ENCODE data around the gene CAMTA1. TPM values are rescaled to one million over a fixed set of nuclear protein-coding genes. Genes with fewer than 3 reads are reported as not detected.

CAMTA1 gene
- total RNA-seq, 1 donor from 2014 or later, result 127 TPM

GRCh38 chr1:6898974-6899539 is 113.8 kb downstream of the CAMTA1 start:
- no peak for DNase-seq (ENCODE audit: low spot score in 2 of 2)
- FAIRE-seq, result no peak

DNA sequence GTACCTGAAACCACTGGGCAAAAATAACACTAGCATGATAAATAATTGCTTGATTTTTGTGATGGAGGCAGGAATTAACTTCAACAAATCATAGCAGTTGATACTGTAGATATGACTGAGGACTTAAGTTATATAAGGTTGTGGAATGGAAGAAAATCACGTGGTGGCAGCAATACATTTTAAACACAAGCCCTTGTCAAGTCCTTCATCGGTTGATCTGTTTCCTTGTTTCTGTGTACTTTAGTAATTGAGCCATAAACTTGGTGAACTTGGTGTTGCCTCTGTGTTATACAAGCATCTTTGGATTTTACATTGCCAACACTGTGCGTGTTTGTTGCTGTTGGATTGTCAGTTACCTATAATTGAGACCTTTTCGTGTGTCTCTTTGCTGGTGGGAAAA is 114.4 kb downstream of the CAMTA1 start:
- DNase-seq (ENCODE audit: low spot score in 2 of 2) (no peak), FAIRE-seq (no peak)

DNA sequence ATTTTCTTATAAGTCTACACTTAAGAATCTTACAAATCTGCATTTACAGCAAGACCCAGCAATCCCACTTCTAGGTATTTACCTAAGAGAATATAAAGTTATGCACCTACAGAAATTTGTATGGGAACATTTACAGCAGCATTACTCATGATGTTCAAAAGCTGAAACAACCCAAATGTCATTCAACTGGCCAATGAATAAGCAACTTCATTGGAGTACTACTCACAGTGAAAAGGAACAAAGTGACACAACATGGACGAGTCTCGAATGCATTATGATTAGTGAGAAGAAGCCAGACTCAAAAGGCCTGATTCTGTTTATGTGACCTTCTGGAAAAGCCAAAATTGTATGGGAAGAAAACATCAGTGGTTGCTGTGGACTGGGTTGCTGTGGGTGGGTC is 116.9 kb downstream of the CAMTA1 start:
- DNase-seq (ENCODE audit: low spot score in 2 of 2) (no peak), FAIRE-seq (no peak)

DNA sequence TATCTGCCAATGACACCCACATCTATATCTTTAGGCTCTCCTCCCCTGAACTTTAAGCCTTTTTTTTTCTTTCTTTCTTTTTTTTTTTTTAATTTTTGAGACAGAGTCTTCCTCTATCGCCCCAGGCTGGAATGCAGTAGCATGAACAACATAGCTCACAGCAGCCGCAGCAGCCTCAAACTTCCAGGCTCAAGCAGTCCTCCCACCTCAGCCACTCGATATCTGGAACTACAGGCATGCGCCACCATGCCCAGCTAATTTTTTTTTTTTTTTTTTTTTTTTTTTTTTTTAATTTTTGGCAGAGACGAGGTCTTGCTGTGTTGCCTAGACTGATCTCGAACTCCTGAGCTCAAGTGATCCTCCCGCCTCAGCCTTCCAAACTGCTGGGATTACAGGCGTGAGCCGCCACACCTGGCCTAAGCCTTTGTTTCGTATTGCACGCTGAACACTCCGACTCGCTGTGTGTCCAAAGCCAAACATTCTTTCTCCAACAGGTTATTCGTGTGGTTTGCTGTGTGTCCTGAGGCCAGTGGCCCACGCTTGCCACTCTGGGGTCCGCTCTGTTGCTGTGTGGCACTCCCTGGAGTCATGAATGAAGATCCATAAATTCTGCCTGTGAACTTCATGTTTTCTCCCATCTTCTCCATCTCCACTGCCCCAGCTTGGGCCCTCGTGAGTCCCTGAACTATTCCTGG is 119.4 kb downstream of the CAMTA1 start:
- FAIRE-seq (no peak), DNase-seq (ENCODE audit: low spot score in 2 of 2) (no peak)

DNA sequence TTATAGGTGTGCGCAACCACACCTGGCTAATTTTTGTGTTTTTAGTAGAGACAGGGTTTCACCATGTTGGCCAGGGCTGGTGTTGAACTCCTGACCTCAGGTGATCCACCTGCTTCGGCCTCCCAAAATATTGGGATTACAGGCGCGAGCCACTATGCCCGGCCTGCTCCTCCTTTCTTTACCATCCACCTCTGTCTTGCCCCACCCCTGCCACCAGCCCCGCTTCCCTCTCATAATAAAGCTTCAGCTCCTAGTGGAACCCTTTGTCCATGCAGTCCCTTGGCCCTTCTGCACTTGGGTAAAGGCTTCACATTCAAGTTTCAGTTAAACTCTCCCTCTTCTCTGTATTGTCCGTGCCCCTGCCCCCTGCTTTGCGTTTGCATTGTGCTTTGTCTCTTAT is 120.1 kb downstream of the CAMTA1 start:
- FAIRE-seq (no peak), DNase-seq (ENCODE audit: low spot score in 2 of 2) (no peak)

- DNase-seq (ENCODE audit: low spot score in 2 of 2) (no peak), FAIRE-seq (no peak)
These were observed 120.5 kb downstream of the CAMTA1 start for GRCh38 chr1:6905790-6906189.

DNA sequence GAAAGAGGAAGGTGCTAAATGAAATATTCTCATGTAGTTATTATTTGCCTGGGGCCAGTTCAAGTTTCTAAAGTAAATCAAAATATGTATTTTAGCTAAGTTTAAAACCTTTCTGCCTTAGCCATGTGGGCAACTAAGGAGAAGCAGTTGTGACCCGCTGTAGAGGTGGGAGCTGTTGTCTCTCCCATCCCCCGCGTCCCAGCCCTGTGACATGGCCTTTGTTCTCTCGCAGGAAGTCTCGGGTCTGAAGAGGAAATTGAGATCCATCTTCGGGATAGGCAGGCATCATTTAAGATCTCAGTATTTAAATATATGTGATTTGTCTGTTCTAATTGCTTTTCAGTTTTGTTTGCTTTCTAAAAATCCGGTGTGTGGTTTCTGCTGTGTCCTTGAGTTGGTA is 121.5 kb downstream of the CAMTA1 start:
- FAIRE-seq (no peak), DNase-seq (ENCODE audit: low spot score in 2 of 2) (no peak)

GRCh38 chr1:6907201-6907600 is 121.9 kb downstream of the CAMTA1 start:
- no peak for FAIRE-seq
- DNase-seq (ENCODE audit: low spot score in 2 of 2), result no peak

DNA sequence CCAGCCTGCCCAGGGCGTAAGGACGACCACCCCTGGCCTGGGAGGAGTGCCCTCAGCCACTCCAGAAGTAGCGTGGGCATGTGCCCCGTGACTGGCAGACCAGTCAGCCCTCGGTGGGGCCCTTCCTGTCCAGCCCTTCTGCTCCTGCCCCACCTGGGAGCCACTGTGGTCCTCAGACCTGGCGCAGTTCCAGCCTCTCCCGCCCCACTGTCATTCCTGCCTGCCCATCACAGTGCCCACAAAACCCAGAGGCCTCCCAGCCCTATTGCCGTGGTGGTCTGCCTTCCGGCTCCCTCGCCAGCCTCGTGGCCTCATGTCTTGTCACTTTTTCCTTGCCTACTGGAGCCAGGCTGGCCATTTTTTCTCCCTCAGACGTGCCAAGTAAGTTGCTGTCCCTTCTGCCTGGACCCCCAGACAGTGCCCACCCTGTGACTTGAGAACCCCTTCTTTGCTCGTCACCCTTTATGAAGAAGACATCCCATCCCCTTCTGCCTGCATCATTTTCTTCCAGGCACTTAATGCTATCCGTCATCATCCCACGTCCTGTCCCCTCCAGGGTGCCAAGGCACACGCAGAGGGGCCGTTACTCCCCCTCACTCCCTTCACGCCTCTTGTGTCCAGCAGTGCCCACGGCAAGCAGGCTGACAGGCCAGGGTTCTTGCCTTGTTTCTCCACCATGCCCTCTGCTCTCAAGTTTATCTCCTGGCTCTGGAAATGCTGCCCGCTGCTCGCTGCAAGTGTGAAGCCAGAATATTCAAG is 122.6 kb downstream of the CAMTA1 start:
- DNase-seq (ENCODE audit: low spot score in 2 of 2), result no peak
- FAIRE-seq, result no peak

- DNase-seq (ENCODE audit: low spot score in 2 of 2), result no peak
- FAIRE-seq, result no peak
These were observed 124.1 kb downstream of the CAMTA1 start for GRCh38 chr1:6909401-6909800.

DNA sequence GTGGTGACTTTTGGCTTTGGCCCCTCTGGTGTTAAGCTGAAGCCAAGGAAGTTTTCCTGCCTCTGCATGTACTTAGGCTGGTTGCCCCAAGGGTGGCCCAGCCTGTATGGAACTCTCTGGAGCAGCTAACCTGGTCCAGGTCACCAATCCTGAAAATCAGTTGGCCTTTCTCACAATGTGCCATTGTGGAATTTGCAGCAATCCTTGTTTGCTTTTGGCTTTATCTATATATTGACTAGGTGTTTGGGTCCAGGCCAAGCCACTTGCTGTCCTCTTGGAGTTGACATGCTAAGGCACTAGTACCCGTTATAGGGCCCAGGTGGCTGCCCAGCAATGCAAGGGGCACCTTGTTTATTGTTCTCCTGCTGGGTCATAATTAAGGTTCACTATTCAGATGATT is 124.6 kb downstream of the CAMTA1 start:
- DNase-seq (ENCODE audit: low spot score in 2 of 2), result no peak
- FAIRE-seq, result no peak

DNA sequence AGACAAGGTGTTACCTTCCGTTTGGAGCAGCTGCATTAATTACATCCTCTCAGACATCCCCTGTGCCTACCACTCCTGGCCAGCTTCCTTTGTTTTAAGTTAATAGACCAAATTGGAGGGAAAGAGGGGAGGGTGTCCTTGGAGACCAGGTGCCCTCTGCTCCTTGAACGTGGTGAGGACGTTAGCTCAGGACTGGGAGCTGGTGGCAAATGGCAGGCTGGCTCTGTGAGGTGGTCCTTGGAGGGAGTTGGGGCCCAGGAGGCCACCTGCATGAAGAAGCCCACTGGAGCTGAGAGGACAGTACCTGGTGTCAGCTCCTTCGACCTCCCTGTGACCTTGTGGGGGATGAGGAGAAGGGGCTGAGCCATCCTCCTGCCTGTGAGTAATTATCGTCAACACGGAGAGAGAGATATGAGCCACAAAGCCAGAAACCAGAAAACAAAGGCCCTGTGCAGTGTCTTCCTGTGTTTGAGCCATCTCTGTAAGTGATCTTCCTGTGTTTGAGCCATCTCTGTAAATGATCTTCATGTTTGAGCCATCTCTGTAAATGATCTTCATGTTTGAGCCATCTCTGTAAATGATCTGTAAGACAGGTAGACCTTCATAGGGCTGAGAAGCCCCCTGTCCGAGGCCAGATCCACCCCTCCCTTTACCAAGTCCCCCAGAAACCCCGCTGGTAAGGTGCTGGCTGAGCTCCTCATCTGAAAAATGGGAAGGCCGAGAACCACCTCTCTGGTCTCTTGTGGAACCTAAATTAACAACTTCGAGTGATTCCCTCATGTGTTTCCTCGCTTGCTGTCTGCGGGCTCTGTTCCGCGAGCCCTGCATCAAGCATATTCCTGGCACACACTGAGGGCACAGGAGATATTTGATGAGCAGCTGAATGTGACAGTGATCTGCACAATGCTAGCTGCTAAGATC is 126.0 kb downstream of the CAMTA1 start:
- FAIRE-seq (no peak), DNase-seq (ENCODE audit: low spot score in 2 of 2) (no peak)

DNA sequence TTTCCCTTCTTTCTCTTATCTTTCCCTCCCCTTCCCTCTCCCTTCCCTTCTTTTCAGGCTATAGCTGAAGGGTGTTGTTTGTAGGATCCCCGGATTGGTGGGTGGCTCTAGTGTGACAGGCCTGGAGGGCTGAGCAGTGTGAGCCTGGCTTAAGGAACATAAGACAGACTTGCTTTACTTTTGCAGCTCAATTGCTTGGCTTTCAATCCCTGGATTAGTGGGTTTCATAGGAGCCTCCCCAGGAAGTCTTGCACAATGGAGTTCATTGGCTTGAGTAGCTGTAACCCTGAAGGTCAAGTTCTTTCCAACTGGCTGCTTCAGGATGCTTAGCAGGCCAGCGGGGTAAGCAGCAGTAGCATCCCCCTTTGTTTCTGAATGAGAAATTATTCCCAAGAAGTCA is 126.7 kb downstream of the CAMTA1 start:
- FAIRE-seq, result no peak
- DNase-seq (ENCODE audit: low spot score in 2 of 2), result no peak

DNA sequence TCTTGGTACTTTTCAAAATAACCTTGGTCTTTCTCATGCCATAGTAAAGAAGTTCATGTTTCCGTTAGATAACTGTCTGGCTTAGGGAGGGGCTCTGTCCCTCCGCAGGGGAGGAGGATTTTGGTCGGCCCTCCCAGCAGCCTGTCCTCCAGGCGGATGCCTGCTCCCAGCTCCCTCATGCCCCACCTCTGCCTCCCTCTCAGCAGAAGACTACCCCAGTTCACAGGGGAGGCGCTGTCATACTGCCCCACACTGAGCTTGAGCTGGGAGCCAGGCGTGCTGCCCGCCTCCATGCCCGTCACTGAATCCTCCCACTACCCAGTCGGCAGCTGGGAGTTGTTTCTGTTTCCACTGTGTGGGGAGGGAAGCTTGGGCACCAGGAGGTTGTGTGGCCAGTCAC is 127.3 kb downstream of the CAMTA1 start:
- FAIRE-seq (no peak), DNase-seq (ENCODE audit: low spot score in 2 of 2) (no peak)

GRCh38 chr1:6913086-6913485 is 127.8 kb downstream of the CAMTA1 start:
- DNase-seq (ENCODE audit: low spot score in 2 of 2) (no peak), FAIRE-seq (no peak)

- DNase-seq (ENCODE audit: low spot score in 2 of 2) (no peak), FAIRE-seq (no peak)
These were observed 129.5 kb downstream of the CAMTA1 start for GRCh38 chr1:6914706-6915105.

DNA sequence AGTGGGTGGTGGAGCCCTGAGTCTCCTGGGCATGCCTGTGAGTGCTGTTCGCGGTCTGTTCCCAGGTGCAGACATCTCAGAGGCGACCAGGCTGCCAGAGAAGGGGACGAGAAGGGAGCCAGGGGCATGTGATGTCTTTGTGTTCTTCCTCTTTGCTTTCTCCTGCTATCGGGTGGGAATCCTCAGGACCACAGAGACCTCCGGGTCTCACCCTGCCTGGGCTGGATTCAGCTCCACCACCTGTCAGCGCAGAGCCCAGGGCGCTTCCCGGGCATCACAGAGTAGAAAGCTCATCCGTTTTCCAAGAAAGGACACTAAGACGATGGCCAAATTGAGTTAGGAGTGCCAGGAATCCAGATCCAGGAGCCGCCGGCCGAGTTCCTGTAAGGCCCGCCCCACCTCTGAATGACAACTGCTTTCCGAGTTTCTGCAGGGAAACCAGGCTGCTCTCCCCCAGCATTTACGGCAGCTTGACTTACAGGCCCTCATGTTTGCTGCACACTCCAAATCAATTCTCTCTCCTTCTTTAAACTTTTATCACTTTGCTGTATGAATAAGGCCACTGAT is 130.8 kb downstream of the CAMTA1 start:
- DNase-seq (ENCODE audit: low spot score in 2 of 2) (no peak), FAIRE-seq (no peak)

DNA sequence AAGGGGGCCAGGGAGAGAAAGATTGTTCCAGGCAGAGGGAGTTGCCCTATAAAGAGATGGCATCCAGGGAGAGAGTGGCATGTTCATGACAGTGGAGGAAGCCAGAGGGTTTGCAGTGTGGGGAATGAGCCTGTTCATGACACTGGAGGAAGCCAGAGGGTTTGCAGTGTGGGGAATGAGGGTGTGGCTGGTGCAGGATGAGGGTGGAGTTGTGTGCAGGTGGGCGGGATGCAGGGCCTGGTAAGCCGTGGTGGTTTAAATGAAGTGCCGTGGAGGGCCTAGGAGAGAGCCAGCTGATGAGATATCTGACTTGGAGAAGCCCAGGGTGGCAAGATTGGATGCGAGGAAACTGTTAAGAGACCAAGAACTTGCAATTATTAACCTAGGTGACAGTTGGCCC is 131.8 kb downstream of the CAMTA1 start:
- FAIRE-seq, result no peak
- no peak for DNase-seq (ENCODE audit: low spot score in 2 of 2)

GRCh38 chr1:6918186-6918924 is 133.1 kb downstream of the CAMTA1 start:
- no peak for DNase-seq (ENCODE audit: low spot score in 2 of 2)
- FAIRE-seq, result no peak
